HL-60/S4 (cell line): ENCODE measurements around the gene DNAJB6.

ENCODE experiments used
- in situ Hi-C: fragments of 300-500 bp; cut with MboI; formaldehyde crosslinking; loops from 2 replicates; pipeline ENCODE4 v1.14.3; 2022; ENCODE audit warnings: low sequenced_read_pairs

The DNAJB6 gene

GRCh38 chr7:157394246-157395191, 57.7 kb downstream of the DNAJB6 start:
- in situ Hi-C loops: no loop called here

- in situ Hi-C loops: no loop called here
Observed at GRCh38 chr7:157395206-157395605, 58.4 kb downstream of the DNAJB6 start.

GRCh38 chr7:157396316-157397035, 59.7 kb downstream of the DNAJB6 start:
- in situ Hi-C loops: no loop called here

- in situ Hi-C loops: no loop called here
Observed at GRCh38 chr7:157397036-157397720, 60.4 kb downstream of the DNAJB6 start.

DNA sequence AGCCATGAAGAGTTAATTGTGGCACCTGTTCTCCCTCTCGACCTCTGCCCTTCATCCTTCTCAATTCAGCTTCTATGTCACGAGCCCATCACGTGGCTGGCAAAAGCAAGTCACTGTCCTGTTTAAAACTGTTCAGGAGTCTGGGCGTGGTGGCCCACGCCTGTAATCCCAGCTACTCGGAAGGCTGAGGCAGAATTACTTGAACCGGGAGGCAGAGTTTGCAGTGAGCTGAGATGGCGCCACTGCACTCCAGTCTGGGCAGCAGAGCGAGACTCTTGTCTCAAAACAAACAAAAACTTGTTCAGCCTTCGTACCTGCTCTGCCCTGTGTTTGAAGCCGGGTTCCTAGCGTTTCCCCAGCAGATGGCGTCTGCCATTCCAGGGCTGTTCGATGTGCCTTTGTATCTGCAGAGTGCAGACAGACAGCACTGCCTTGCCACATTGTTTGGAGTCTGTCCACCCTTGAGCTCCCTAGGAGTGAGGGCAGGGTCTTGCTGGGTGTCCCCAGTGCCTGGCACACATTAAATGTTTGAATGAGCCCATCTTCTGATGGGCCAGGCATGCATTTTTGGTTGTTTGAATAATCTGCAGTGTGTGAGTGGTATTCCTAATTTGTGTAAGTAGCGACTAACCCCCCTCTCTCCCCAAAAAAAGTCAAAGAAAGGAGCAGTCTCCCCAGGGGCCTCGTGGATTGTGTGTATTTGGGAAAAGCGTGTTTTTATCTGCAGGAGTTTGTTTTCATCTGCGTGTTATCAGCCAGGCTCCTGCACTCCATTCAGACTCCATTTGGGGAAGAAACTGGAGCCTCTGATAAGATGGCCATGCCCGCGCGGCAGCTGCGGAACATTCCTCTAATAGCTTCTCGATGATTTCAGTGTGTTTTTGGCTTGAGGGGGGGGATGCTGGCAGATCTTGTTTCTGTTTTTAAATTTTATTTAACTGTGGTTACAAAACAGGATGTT, 61.2 kb downstream of the DNAJB6 start:
- in situ Hi-C loops: no loop called here

GRCh38 chr7:157399086-157399687, 62.4 kb downstream of the DNAJB6 start:
- in situ Hi-C loops: no loop called here

- in situ Hi-C loops: no loop called here
Observed at GRCh38 chr7:157400171-157400860, 63.5 kb downstream of the DNAJB6 start.

DNA sequence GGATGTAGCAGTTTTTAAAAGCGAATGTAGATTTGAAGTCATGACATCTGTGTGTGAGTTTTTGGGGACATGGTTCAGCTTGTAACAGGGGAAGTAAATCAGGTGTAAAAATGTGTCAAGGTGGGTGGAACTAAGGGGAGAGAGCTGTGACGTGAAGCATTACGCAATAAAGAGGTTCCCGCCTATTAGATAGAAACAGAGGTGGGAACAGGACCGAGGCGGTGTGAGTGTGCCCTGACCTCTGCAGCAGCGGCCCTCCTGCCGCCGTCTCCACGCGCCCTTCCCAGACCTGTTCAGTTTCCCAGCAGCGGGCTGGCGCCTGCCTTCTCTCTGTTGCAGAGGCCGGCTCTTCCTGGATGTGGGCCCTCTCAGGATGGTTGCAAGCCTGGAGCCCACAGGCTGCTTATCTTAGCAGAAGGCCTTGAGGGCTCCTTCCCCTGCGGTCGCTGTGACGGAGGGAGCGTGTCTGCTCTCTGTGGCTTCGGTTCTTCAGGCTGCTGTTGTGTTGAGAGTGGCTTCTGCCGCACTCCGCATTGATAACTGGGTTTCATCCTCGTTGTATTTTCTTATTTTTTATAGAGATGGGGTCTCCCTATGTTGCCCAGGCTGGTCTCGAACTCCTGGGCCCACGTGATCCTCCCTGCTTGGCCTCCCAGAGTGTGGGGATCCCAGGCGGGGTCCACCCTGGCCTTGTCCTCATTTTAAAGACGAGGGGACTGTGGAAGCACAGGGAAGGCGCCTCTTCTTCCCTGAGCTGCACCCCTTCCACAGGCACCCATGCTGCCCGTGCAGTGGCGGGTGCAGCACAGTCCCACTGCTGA, 65.0 kb downstream of the DNAJB6 start:
- in situ Hi-C loops: no loop called here

DNA sequence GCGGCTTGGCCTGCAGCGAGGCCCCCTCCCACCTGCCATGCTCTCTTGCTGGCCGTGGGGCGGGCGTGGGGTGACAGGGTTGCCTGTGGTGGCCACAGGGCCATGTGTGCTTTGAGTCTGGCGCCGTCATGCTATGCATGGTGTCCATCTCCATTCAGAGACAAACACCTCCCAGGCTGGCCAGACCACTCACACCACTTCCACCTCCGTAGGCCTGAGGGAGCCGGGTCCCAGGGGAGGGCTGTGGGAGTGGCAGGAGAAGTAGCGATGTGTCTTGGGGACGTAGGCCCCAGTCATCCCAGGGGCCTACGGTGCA, 65.5 kb downstream of the DNAJB6 start:
- in situ Hi-C loops: no loop called here

DNA sequence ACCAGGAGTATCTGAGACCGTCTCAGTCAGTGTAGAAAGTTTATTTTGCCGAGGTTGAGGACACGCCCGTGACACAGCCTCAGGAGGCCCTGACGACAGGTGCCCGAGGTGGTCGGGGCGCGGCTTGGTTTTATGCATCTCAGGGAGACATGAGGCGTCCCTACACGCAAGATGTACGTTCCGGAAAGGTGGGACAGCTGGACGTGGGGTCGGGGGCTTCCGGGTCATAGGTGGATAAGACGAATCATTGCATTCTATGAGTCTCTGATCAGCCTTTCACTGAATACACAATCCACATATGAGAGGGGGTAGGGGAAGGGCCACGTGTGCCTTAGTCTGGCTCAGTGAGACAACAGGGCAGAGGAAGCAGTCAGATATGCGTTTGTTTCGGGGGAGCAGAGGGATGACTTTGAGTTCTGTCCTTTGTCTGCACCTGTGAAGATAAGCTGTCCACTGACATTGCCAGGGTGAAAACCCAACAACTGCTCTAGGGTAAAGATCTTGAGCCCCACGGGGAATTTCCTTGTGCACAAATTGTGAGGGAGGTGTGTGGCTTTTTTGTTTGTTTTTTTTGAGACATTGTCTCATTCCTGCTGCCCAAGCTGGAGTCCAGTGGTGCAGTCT, 66.2 kb downstream of the DNAJB6 start:
- in situ Hi-C loops: no loop called here

GRCh38 chr7:157403646-157404401, 67.0 kb downstream of the DNAJB6 start:
- in situ Hi-C loops: no loop called here

DNA sequence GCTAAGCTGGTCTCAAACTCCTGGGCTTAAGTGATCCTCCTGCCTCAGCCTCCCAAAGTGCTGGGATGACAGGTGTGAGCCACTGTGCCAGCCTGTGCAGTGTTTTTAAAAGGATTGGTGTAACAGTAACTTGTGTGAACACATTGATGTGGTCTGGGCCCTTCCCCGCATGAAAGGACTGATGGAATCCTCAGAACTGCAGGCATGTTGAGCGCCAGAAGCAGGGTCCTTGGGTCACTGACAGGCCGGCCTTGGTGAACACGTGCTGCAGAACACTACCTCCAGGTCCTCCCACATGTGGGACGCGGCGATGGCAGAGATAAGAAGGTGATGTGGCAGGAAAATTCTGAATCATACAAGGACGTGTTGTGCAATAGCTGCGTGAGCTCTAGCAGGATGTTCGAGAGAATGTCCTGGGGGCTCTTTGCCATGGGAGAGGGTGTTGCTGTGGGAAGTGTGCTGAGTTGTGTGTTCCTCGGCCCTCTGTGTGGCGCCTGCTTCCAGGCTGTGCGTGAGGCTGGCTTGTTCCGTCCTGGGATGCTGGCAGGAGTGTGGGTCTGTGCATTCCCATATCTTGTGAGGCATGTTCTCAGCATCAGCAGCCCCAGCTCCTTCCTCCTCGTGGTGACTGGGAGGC, 68.2 kb downstream of the DNAJB6 start:
- in situ Hi-C loops: no loop called here

DNA sequence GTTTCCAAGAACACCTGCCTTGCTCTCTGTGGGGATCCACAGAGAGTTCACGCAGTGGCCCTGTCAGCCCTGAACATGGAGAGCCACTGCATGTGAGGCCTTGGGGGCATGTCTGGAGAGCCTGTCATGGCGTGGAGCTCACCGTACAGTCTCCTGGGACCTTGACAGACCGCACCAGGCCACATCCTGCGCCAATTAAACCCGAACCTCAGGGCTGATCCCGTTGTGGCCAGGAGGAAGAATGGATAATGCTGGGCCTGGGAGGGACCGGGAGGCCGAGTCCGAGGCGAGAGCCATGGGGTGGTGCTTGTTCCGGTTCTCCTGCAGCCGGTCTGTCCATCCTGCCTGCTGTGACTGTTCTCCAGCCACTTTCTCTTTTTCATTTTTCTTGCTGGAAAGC, 68.7 kb downstream of the DNAJB6 start:
- in situ Hi-C loops: no loop called here

GRCh38 chr7:157405914-157406810, 69.4 kb downstream of the DNAJB6 start:
- in situ Hi-C loops: no loop called here

DNA sequence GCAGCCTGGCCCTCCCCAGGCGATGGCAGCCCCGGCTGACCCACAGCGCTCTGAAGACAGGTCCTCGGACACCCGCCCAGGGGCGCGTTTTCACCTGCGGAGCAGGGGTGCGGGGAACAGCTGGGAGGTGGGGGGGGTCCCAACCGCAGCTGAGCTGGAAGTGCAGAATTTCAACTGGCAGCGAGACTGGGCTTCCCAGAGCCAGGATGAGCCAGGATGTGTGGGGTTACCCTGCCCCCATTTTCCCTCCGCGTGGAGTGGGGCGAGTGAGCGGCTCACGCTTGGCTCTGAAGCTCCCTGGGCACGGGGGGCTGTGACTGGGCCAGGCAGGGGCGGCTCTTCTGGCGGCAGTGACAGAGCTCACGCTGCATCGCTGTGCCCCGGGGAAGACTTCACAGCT, 70.2 kb downstream of the DNAJB6 start:
- in situ Hi-C loops: no loop called here
